IMR-90 (cell line): Measurements from ENCODE around the gene REG3A. TPM values are rescaled to one million over a fixed set of nuclear protein-coding genes. Genes with fewer than 3 reads are reported as not detected.

Experiments used
- ATAC-seq: fragments of 200-7000 bp; cut with Tn5 transposase; 2 replicates; pipeline ENCODE4 v1.9.1; 2020; ENCODE audit warnings: low read depth, mild to moderate bottlenecking, moderate library complexity
- BruUV-seq: library from RNA; stranded (reverse); fragments of 400-500 nt; replicated peaks from 2 replicates; lab custom pipeline; 2021; lab: Mats Ljungman, UMichigan
- CTCF ChIA-PET: fragments of 300-600 bp; formaldehyde crosslinking; extraction: SDS; loops from one replicate; lab custom pipeline; 2021; ENCODE audit warnings: antibody characterized with exemption; lab: Yijun Ruan, JAX
- POLR2A ChIA-PET: fragments of 300-600 bp; sonication (Branson Sonifier 250); formaldehyde crosslinking; loops from one replicate; lab custom pipeline; 2022; ENCODE audit warnings: antibody characterized with exemption; ENCODE audit not compliant: unreplicated experiment; lab: Charles Lee
- DNase-seq: peaks from one replicate; pipeline ENCODE4 v3.0.0; 2013
- H2AFZ ChIP-seq: replicated peaks from 2 replicates; pipeline ENCODE3; 2013; ENCODE audit warnings: low read length, mild to moderate bottlenecking; ENCODE audit not compliant: poor library complexity
- H2AK5ac ChIP-seq: 2 replicates; pipeline ENCODE4 v1.6.1; 2013; ENCODE audit warnings: low read depth, low read length, inconsistent platforms
- H2AK9ac ChIP-seq: replicated peaks from 2 replicates; pipeline ENCODE3; 2013; ENCODE audit warnings: mild to moderate bottlenecking, low read depth, low read length, moderate library complexity; ENCODE audit not compliant: poor library complexity
- H2BK120ac ChIP-seq: 2 replicates; pipeline ENCODE4 v1.6.1; 2013; ENCODE audit warnings: low read depth, low read length, inconsistent platforms
- H2BK15ac ChIP-seq: 3 replicates; pipeline ENCODE4 v1.6.1; 2013; ENCODE audit warnings: low read depth, low read length, inconsistent platforms
- H2BK20ac ChIP-seq: 2 replicates; pipeline ENCODE4 v1.6.1; 2013; ENCODE audit warnings: low read depth, mild to moderate bottlenecking, inconsistent platforms, low read length, moderate library complexity
- H2BK5ac ChIP-seq: 2 replicates; pipeline ENCODE4 v1.6.1; 2013; ENCODE audit warnings: mild to moderate bottlenecking, low read depth, low read length, inconsistent platforms; ENCODE audit not compliant: poor library complexity, severe bottlenecking
- H3K14ac ChIP-seq: replicated peaks from 2 replicates; pipeline ENCODE4 v1.6.1; 2013; ENCODE audit warnings: low read depth, low read length, inconsistent platforms
- H3K18ac ChIP-seq: 2 replicates; pipeline ENCODE4 v1.6.1; 2013; ENCODE audit warnings: low read depth, low read length, control low read depth
- H3K23ac ChIP-seq: 2 replicates; pipeline ENCODE4 v1.6.1; 2013; ENCODE audit warnings: low read depth, low read length, inconsistent platforms
- H3K27ac ChIP-seq: 2 replicates; pipeline ENCODE4 v1.5.1; 2013; ENCODE audit warnings: mild to moderate bottlenecking, control low read depth, low read length; ENCODE audit not compliant: insufficient read depth
- H3K27me3 ChIP-seq: 2 replicates; pipeline ENCODE4 v1.6.1; 2013; ENCODE audit warnings: low read length; ENCODE audit not compliant: control insufficient read depth, insufficient read depth
- H3K36me3 ChIP-seq: 2 replicates; pipeline ENCODE4 v1.6.1; 2013; ENCODE audit warnings: low read length, mixed read lengths; ENCODE audit not compliant: control insufficient read depth, insufficient read depth
- H3K4ac ChIP-seq: 2 replicates; pipeline ENCODE4 v1.6.1; 2013; ENCODE audit warnings: low read depth, low read length, inconsistent platforms
- H3K4me1 ChIP-seq: 2 replicates; pipeline ENCODE4 v1.6.1; 2013; ENCODE audit warnings: low read length, mixed read lengths; ENCODE audit not compliant: control insufficient read depth, insufficient read depth
- H3K4me2 ChIP-seq: 2 replicates; pipeline ENCODE4 v1.6.1; 2013; ENCODE audit warnings: low read depth, mild to moderate bottlenecking, control low read depth, low read length, moderate library complexity
- H3K4me3 ChIP-seq: 2 replicates; pipeline ENCODE4 v1.5.1; 2013; ENCODE audit warnings: low read depth, mild to moderate bottlenecking, control low read depth, low read length, moderate library complexity; ENCODE audit not compliant: insufficient read depth
- H3K56ac ChIP-seq: 2 replicates; pipeline ENCODE4 v1.6.1; 2013; ENCODE audit warnings: low read length, inconsistent platforms; ENCODE audit not compliant: insufficient read depth; ENCODE audit errors: extremely low read depth
- H3K79me1 ChIP-seq, 2 experiments: 2 replicates each; pipeline ENCODE4 v1.6.1; 2013; ENCODE audit warnings: low read length in 2 of 2, inconsistent platforms in 1 of 2, low read depth in 1 of 2
- H3K9ac ChIP-seq: 2 replicates; pipeline ENCODE4 v1.6.1; 2013; ENCODE audit warnings: low read depth, low read length, control low read depth
- H3K9me1 ChIP-seq: 2 replicates; pipeline ENCODE4 v1.6.1; 2013; ENCODE audit warnings: low read length, inconsistent platforms; ENCODE audit not compliant: insufficient read depth
- H3K9me3 ChIP-seq: 2 replicates; pipeline ENCODE4 v1.6.1; 2013; ENCODE audit warnings: low read length; ENCODE audit not compliant: control insufficient read depth, insufficient read depth
- H4K20me1 ChIP-seq: 2 replicates; pipeline ENCODE4 v1.6.1; 2013; ENCODE audit warnings: low read length, inconsistent platforms; ENCODE audit not compliant: insufficient read depth
- H4K5ac ChIP-seq: 2 replicates; pipeline ENCODE4 v1.6.1; 2013; ENCODE audit warnings: mild to moderate bottlenecking, low read depth, low read length, control low read depth
- H4K8ac ChIP-seq, 2 experiments: 2 replicates each; pipeline ENCODE4 v1.6.1; 2013; ENCODE audit warnings: low read depth in 2 of 2, low read length in 2 of 2, control low read depth in 1 of 2, inconsistent platforms in 1 of 2
- H4K91ac ChIP-seq: 2 replicates; pipeline ENCODE4 v1.6.1; 2013; ENCODE audit warnings: low read depth, low read length, inconsistent platforms; ENCODE audit not compliant: insufficient read depth
- MAZ ChIP-seq: IDR thresholded peaks from 2 replicates; pipeline ENCODE4 v1.6.1; 2012; ENCODE audit warnings: low read depth, mild to moderate bottlenecking, low read length, improper control_type of control experiment, moderate library complexity, borderline replicate concordance
- WGBS, 2 experiments: methylation state at CpG; one replicate each; pipeline versions ENCODE4 v1.1.5 to v1.1.7; 2013; ENCODE audit warnings: missing lambda C conversion rate in 2 of 2; ENCODE audit not compliant: insufficient read length in 1 of 2; ENCODE audit errors: extremely low coverage in 2 of 2; 5-methylcytosine and 5-hydroxymethylcytosine counted together
- dilution Hi-C: fragments of 300-500 bp; cut with HindIII; formaldehyde crosslinking; loops from one replicate; pipeline ENCODE4 v1.14.3; 2018; ENCODE audit warnings: low sequenced_read_pairs; ENCODE audit not compliant: unreplicated experiment
- in situ Hi-C: fragments of 300-500 bp; cut with MboI; formaldehyde crosslinking; loops from 3 replicates; pipeline ENCODE4 v1.14.3; 2019; ENCODE audit warnings: low sequenced_read_pairs, inconsistent platforms, mixed read lengths
- intact Hi-C: fragments of 100-400 bp; cut with micrococcal nuclease; formaldehyde crosslinking; loops from 2 replicates; pipeline ENCODE4 v1.10.0; 2022
- polyA plus RNA-seq, 3 experiments: library from polyadenylated mRNA; depleted of rRNA; stranded (reverse); fragments of >200 nt; gene quantifications; 2 replicates each; pipeline ENCODE4 v1.2.3, GENCODE V29; 2012; ENCODE audit warnings: low replicate concordance in 1 of 3
- total RNA-seq: library from RNA; depleted of rRNA; stranded (reverse); fragments of >200 nt; gene quantifications from 2 replicates; pipeline ENCODE4 v1.2.3, GENCODE V29; 2012

Gene REG3A
- total and polyA plus RNA-seq, 2 of the 4 experiments (the other 2 are of a cell fraction) = not detected

GRCh38 chr2:79125721-79125985 is 33.9 kb downstream of the REG3A start:
- BruUV-seq = no TSS peak

More at GRCh38 chr2:79125721-79125985, 33.9 kb downstream of the REG3A start:
- Histone ChIP-seq H3K9me3 (peaks cover 7% of the 10 kb centered on the region), H3K4me2 (no peak overlapping the region), H3K18ac (no peak overlapping the region), H3K4me3 (no peak overlapping the region), H2BK15ac (no peak overlapping the region), H2BK120ac (no peak overlapping the region), H2BK5ac (no peak overlapping the region), H2AK5ac (no peak overlapping the region), H3K14ac (no peak overlapping the region), H4K5ac (no peak overlapping the region), H3K9me1 (no peaks in the 10 kb centered on the region), H3K36me3 (no peaks in the 10 kb centered on the region), H3K4me1 (no peaks in the 10 kb centered on the region), H4K8ac (no peak overlapping the region), H2AFZ (no peak overlapping the region), H4K91ac (no peak overlapping the region), H3K79me1 (no peaks in the 10 kb centered on the region), H3K27ac (no peak overlapping the region), H2AK9ac (no peak overlapping the region), H3K27me3 (no peaks in the 10 kb centered on the region), H4K20me1 (no peaks in the 10 kb centered on the region), H2BK20ac (no peak overlapping the region), H3K9ac (no peak overlapping the region), H3K56ac (no peak overlapping the region), H3K4ac (no peak overlapping the region), H3K23ac (no peak overlapping the region)
- TF ChIP-seq MAZ = no peak
- in situ Hi-C loops (no loop called here), intact Hi-C loops (no loop called here), dilution Hi-C loops (no loop called here)
- ChIA-PET CTCF (no interaction called here), POLR2A (no interaction called here)
- WGBS, 2 experiments = no CpG with 5 or more reads among the region's 3 CpGs
- no peak for DNase-seq
- ATAC-seq = no peak
